ENCODE data around the gene OLA1.

- TF ChIP-seq EZH2 (IDR thresholded peaks at IDR 0.05; ENCODE audit: low read length) (no peak), CTCF (optimal IDR thresholded peaks at IDR 0.05 in 1 of 3, IDR thresholded peaks at IDR 0.05 in 1 of 3, conservative IDR thresholded peaks at IDR 0.05 in 1 of 3; ENCODE audit: extremely low read depth in 1 of 3, insufficient read depth in 2 of 3, low read length in 3 of 3) (no peak)
Measured at GRCh38 chr2:174063492-174064092, 184.7 kb downstream of the OLA1 start.

All from keratinocyte (primary cell).